Right lobe of liver (tissue), 6 donors: ENCODE results near the gene OLIG1. TPM values are rescaled to one million over a fixed set of nuclear protein-coding genes. Genes with fewer than 3 reads are reported as not detected.

ENCODE experiments used
- ATAC-seq, 4 donors: fragments of 200-7000 bp; cut with Tn5 transposase; one replicate each; pipeline ENCODE4 v1.9.1; 2020; ENCODE audit warnings: mild to moderate bottlenecking in 4 of 4, moderate library complexity in 4 of 4
- DNase-seq, 3 donors: peaks; one replicate each; pipeline ENCODE4 v3.0.0-alpha.2; 2020
- H3K27ac ChIP-seq, 3 donors: fragments of 200-600 bp; one replicate each; pipeline ENCODE4 v1.8.0; 2022
- H3K27me3 ChIP-seq, 2 donors: fragments of 200-600 bp; one replicate each; pipeline ENCODE4 v1.8.0; 2022
- H3K36me3 ChIP-seq, 4 donors: fragments of 200-600 bp; sonication (generic) in 1 of 4; one replicate each; pipeline versions ENCODE4 v1.5.1 to v1.8.0; 2017 to 2022; ENCODE audit warnings: control low read depth in 1 of 4
- H3K4me1 ChIP-seq, 4 donors: fragments of 200-600 bp; sonication (generic) in 1 of 4; one replicate each; pipeline versions ENCODE4 v1.5.1 to v1.8.0; 2017 to 2022; ENCODE audit warnings: control low read depth in 1 of 4
- H3K4me3 ChIP-seq, 3 donors: fragments of 200-600 bp; one replicate each; pipeline ENCODE4 v1.8.0; 2022
- H3K9me3 ChIP-seq, 4 donors: fragments of 200-600 bp; sonication (generic) in 1 of 4; one replicate each; pipeline versions ENCODE4 v1.5.1 to v1.8.0; 2017 to 2022; ENCODE audit warnings: control low read depth in 1 of 4
- POLR2A ChIP-seq: fragments of 450-650 bp; IDR thresholded peaks from one replicate; pipeline ENCODE4 v1.6.1; 2017; ENCODE audit warnings: antibody characterized with exemption, mild to moderate bottlenecking
- WGBS: methylation state at CpG from one replicate; pipeline ENCODE4 v1.1.6; 2018; ENCODE audit warnings: low coverage, low lambda C conversion rate; ENCODE audit not compliant: insufficient coverage; ENCODE audit errors: missing lambda C conversion rate; 5-methylcytosine and 5-hydroxymethylcytosine counted together
- intact Hi-C, 2 donors: fragments of 100-400 bp; cut with DNase I; formaldehyde crosslinking; loops; one replicate each; pipeline versions ENCODE4 v1.11.2 to v1.14.1; 2022
- total RNA-seq, 6 experiments: library from RNA; depleted of rRNA in 2 of 6; stranded (reverse); fragments of >200 nt in 2 of 6; fragmentation: NEBNext Ultra II Directional in 3 of 6; extraction: Animal tissue kit (Norgen Biotek cat#: 25700) in 3 of 6; gene quantifications; one replicate each; pipeline versions ENCODE4 v1.1.0 to v1.2.4, GENCODE V29; 2016 to 2023
- TF ChIP-seq, protein P1 (sequence below), 4 donors: fragments of 200-600 bp in 3 of 4; fragments of 450-650 bp in 1 of 4; IDR thresholded peaks; one replicate each; pipeline versions ENCODE4 v1.5.1 to v1.8.0; 2016 to 2022; ENCODE audit warnings: antibody characterized with exemption in 4 of 4, mild to moderate bottlenecking in 2 of 4
- donor health status: DM: no; HTN: yes; CAD: no.
- donor health status: DM: no; HTN: no; CAD: no.
- donor health status: DM: no; HTN: no; CAD: no.
- donor health status: DM: no; HTN: yes; CAD: no.
- donor health status: DM: no; HTN: yes; CAD: no.

Gene OLIG1
- total RNA-seq, 6 experiments from 2014 or later = not detected

DNA sequence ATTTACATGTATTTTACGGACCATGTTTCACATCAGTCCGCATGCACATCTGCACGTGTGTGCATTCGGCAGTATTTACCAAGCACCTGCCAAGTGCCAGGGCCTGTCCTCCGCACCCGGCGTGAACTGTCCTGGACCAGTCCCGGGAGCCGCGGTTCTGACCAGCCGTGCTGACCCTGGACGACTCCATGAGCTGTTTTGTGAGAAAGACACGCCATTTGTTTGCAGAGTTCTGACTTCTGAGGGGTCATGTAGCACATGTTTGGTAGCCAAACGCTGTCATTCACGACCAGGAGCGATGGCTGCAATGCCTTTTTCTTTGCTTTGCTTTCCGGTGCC, 47.5 kb upstream of the OLIG1 start:
- 8% methylated on average over 17 of the region's 17 CpGs for WGBS
- Histone ChIP-seq H3K27ac (no peak overlapping the region), H3K27me3 (peaks cover 7 to 59% of the 10 kb centered on the region in 2 donors), H3K36me3 (no peaks in the 10 kb centered on the region), H3K4me1 (peaks cover 0 to 11% (median 0%) of the 10 kb centered on the region in 4 donors), H3K4me3 (no peak overlapping the region), H3K9me3 (no peaks in the 10 kb centered on the region)
- ATAC-seq = no peak
- DNase-seq = no peak
- no peak for TF ChIP-seq POLR2A
- TF ChIP-seq, protein P1, sequence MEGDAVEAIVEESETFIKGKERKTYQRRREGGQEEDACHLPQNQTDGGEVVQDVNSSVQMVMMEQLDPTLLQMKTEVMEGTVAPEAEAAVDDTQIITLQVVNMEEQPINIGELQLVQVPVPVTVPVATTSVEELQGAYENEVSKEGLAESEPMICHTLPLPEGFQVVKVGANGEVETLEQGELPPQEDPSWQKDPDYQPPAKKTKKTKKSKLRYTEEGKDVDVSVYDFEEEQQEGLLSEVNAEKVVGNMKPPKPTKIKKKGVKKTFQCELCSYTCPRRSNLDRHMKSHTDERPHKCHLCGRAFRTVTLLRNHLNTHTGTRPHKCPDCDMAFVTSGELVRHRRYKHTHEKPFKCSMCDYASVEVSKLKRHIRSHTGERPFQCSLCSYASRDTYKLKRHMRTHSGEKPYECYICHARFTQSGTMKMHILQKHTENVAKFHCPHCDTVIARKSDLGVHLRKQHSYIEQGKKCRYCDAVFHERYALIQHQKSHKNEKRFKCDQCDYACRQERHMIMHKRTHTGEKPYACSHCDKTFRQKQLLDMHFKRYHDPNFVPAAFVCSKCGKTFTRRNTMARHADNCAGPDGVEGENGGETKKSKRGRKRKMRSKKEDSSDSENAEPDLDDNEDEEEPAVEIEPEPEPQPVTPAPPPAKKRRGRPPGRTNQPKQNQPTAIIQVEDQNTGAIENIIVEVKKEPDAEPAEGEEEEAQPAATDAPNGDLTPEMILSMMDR (IDR thresholded peaks at IDR 0.05) = no peak
- intact Hi-C loops = no loop called here

DNA sequence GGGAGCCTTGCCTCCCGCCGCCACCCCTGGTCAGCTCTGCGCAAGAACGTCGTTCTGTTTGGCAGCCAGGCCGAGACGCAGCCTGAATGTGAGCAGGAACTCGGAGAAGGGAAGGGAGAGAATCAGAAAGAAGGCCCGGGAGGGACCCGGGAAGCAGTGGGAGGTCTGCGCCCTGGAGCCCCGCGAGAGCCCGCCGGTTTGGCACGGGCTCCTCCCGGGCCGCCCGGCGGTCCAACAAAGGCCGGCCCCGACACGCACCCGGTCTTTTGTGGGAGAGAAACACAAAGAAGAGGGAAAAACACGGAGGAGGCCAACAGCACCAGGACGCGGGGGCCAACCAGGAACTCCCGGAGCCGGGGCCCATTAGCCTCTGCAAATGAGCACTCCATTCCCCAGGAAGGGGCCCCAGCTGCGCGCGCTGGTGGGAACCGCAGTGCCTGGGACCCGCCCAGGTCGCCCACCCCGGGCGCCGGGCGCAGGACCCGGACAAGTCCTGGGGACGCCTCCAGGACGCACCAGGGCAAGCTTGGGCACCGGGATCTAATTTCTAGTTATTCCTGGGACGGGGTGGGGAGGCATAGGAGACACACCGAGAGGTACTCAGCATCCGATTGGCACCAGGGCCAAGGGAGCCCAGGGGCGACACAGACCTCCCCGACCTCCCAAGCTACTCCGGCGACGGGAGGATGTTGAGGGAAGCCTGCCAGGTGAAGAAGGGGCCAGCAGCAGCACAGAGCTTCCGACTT, 46.9 kb upstream of the OLIG1 start:
- ATAC-seq (no peak), DNase-seq (peak in 1 of 3 donors; percentile 40)
- intact Hi-C loops = no loop called here
- peaks cover 7 to 63% of the 10 kb centered on the region in 2 donors for H3K27me3 ChIP-seq
- no peaks in the 10 kb centered on the region for H3K36me3 ChIP-seq
- H3K27ac ChIP-seq = no peak overlapping the region
- 6% methylated on average over 19 of the region's 52 CpGs for WGBS
- H3K4me3 ChIP-seq = no peak overlapping the region
- H3K9me3 ChIP-seq = no peaks in the 10 kb centered on the region
- peaks cover 0 to 11% (median 0%) of the 10 kb centered on the region in 4 donors for H3K4me1 ChIP-seq
- TF ChIP-seq POLR2A = no peak
- TF ChIP-seq, protein P1 (IDR thresholded peaks at IDR 0.05) = no peak

DNA sequence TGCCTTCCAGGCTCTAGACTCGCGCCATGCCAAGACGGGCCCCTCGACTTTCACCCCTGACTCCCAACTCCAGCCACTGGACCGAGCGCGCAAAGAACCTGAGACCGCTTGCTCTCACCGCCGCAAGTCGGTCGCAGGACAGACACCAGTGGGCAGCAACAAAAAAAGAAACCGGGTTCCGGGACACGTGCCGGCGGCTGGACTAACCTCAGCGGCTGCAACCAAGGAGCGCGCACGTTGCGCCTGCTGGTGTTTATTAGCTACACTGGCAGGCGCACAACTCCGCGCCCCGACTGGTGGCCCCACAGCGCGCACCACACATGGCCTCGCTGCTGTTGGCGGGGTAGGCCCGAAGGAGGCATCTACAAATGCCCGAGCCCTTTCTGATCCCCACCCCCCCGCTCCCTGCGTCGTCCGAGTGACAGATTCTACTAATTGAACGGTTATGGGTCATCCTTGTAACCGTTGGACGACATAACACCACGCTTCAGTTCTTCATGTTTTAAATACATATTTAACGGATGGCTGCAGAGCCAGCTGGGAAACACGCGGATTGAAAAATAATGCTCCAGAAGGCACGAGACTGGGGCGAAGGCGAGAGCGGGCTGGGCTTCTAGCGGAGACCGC, 46.3 kb upstream of the OLIG1 start:
- intact Hi-C loops = no loop called here

DNA sequence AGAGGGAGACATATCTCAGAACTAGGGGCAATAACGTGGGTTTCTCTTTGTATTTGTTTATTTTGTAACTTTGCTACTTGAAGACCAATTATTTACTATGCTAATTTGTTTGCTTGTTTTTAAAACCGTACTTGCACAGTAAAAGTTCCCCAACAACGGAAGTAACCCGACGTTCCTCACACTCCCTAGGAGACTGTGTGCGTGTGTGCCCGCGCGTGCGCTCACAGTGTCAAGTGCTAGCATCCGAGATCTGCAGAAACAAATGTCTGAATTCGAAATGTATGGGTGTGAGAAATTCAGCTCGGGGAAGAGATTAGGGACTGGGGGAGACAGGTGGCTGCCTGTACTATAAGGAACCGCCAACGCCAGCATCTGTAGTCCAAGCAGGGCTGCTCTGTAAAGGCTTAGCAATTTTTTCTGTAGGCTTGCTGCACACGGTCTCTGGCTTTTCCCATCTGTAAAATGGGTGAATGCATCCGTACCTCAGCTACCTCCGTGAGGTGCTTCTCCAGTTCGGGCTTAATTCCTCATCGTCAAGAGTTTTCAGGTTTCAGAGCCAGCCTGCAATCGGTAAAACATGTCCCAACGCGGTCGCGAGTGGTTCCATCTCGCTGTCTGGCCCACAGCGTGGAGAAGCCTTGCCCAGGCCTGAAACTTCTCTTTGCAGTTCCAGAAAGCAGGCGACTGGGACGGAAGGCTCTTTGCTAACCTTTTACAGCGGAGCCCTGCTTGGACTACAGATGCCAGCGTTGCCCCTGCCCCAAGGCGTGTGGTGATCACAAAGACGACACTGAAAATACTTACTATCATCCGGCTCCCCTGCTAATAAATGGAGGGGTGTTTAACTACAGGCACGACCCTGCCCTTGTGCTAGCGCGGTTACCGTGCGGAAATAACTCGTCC, 45.5 kb upstream of the OLIG1 start:
- DNase-seq (no peak), ATAC-seq (no peak)
- Histone ChIP-seq H3K4me3 (no peak overlapping the region), H3K9me3 (no peaks in the 10 kb centered on the region), H3K27me3 (peaks cover 12 to 63% of the 10 kb centered on the region in 2 donors), H3K36me3 (no peaks in the 10 kb centered on the region), H3K27ac (no peak overlapping the region), H3K4me1 (peaks cover 0 to 17% (median 0%) of the 10 kb centered on the region in 4 donors)
- intact Hi-C loops = no loop called here
- WGBS = 4% methylated on average over 30 of the region's 40 CpGs
- TF ChIP-seq, protein P1 (IDR thresholded peaks at IDR 0.05) = no peak
- no peak for TF ChIP-seq POLR2A

More for the DNA sequence above, 46.3 kb upstream of the OLIG1 start:
- peaks cover 0 to 13% (median 0%) of the 10 kb centered on the region in 4 donors for H3K4me1 ChIP-seq
- DNase-seq (peak in 1 of 3 donors; percentile 41), ATAC-seq (no peak)
- 6% methylated on average over 26 of the region's 49 CpGs for WGBS
- H3K4me3 ChIP-seq = no peak overlapping the region
- H3K36me3 ChIP-seq = no peaks in the 10 kb centered on the region
- H3K27me3 ChIP-seq = peaks cover 9 to 63% of the 10 kb centered on the region in 2 donors
- H3K27ac ChIP-seq = no peak overlapping the region
- TF ChIP-seq, protein P1 (IDR thresholded peaks at IDR 0.05) = no peak
- no peak for TF ChIP-seq POLR2A
- H3K9me3 ChIP-seq = no peaks in the 10 kb centered on the region
